ENCODE measurements around the gene FASTK. TPM values are rescaled to one million over a fixed set of nuclear protein-coding genes. Genes with fewer than 3 reads are reported as not detected.

The FASTK gene
- total and polyA plus RNA-seq, 2 donors (not counting 3 experiments of a cell fraction or from before 2014, with no cell fraction given) = 73.3 to 113 TPM

DNA sequence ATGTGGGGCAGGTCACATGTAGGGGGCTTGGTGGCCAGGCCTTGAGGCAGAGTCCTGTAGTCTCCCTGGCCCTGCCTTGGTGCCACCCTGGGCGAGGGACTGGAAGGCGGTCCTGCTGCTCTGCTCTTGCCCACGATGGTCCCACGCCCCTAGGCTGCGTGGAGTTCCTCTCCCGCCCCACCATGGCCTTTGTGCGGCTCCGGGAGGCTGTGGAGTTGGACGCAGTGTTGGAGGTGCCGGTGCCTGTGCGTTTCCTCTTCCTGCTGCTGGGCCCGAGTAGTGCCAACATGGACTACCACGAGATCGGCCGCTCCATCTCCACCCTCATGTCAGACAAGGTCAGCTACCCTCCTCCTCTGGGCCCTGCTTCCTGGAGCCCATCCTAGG, 10.0 kb downstream of the FASTK start:
- Histone ChIP-seq H3K4me2 (ENCODE audit: insufficient read depth, low read length) (no peak overlapping the region), H3K79me2 (ENCODE audit: control insufficient read depth, insufficient read depth, low read length) (no peaks in the 10 kb centered on the region), H4K20me1 (replicated peaks; ENCODE audit: control insufficient read depth, extremely low read depth, insufficient read depth, low read length) (no peaks in the 10 kb centered on the region), H3K9ac (replicated peaks; ENCODE audit: extremely low read depth, insufficient read depth, low read length) (no peak overlapping the region), H3K27me3 (ENCODE audit: control insufficient read depth in 2 of 2, insufficient read depth in 2 of 2, low read length in 2 of 2) (no peaks in the 10 kb centered on the region), H3K4me3 (replicated peaks in 1 of 3; ENCODE audit: insufficient read depth in 1 of 3, low read depth in 1 of 3, low read length in 3 of 3) (no peak overlapping the region), H3K36me3 (ENCODE audit: control insufficient read depth in 2 of 2, extremely low read depth in 1 of 2, insufficient read depth in 2 of 2, low read length in 2 of 2) (peaks cover 16 to 74% of the 10 kb centered on the region in 2 experiments), H3K27ac (ENCODE audit: insufficient read depth, low read depth, low read length) (no peak overlapping the region), H3K4me1 (ENCODE audit: control insufficient read depth, extremely low read depth, insufficient read depth, low read length) (no peaks in the 10 kb centered on the region), H2AFZ (ENCODE audit: low read depth, low read length) (no peak overlapping the region), H3K9me3 (replicated peaks; ENCODE audit: control insufficient read depth, insufficient read depth, low read length) (no peaks in the 10 kb centered on the region), H3K9me1 (replicated peaks; ENCODE audit: control insufficient read depth, extremely low read depth, insufficient read depth, low read length) (no peaks in the 10 kb centered on the region)
- no peak for FAIRE-seq
- intact Hi-C loops (cut with micrococcal nuclease) (no loop called here), dilution Hi-C loops (cut with MboI; ENCODE audit: extremely low pct_ligation_motif_present, low sequenced_read_pairs) (no loop called here)
- TF ChIP-seq GATA2 (IDR thresholded peaks at IDR 0.05; ENCODE audit: insufficient read depth, insufficient read length, low read depth, low read length) = no peak
- TF ChIP-seq POLR2A (IDR thresholded peaks at IDR 0.05; ENCODE audit: low read depth, low read length) = no peak
- TF ChIP-seq, protein P1, sequence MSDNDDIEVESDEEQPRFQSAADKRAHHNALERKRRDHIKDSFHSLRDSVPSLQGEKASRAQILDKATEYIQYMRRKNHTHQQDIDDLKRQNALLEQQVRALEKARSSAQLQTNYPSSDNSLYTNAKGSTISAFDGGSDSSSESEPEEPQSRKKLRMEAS (IDR thresholded peaks at IDR 0.05; ENCODE audit: insufficient read depth, insufficient read length) = no peak
- no peak for TF ChIP-seq POLR2AphosphoS5 (IDR thresholded peaks at IDR 0.05; ENCODE audit: insufficient read depth, low read depth, low read length)
- no peak for TF ChIP-seq FOS (IDR thresholded peaks at IDR 0.05; ENCODE audit: borderline replicate concordance, insufficient read depth, low read length)
- no peak for TF ChIP-seq EZH2 (IDR thresholded peaks at IDR 0.05; ENCODE audit: borderline replicate concordance, low read depth, low read length, severe bottlenecking)
- no peak for TF ChIP-seq JUN (IDR thresholded peaks at IDR 0.05; ENCODE audit: borderline replicate concordance, insufficient read depth, insufficient read length, low read depth)
- TF ChIP-seq, protein P2, sequence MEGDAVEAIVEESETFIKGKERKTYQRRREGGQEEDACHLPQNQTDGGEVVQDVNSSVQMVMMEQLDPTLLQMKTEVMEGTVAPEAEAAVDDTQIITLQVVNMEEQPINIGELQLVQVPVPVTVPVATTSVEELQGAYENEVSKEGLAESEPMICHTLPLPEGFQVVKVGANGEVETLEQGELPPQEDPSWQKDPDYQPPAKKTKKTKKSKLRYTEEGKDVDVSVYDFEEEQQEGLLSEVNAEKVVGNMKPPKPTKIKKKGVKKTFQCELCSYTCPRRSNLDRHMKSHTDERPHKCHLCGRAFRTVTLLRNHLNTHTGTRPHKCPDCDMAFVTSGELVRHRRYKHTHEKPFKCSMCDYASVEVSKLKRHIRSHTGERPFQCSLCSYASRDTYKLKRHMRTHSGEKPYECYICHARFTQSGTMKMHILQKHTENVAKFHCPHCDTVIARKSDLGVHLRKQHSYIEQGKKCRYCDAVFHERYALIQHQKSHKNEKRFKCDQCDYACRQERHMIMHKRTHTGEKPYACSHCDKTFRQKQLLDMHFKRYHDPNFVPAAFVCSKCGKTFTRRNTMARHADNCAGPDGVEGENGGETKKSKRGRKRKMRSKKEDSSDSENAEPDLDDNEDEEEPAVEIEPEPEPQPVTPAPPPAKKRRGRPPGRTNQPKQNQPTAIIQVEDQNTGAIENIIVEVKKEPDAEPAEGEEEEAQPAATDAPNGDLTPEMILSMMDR (IDR thresholded peaks at IDR 0.05; ENCODE audit: extremely low read depth in 1 of 2, insufficient read depth in 1 of 2, low read depth in 1 of 2, low read length in 2 of 2) = no peak
- no peak for TF ChIP-seq MYC (IDR thresholded peaks at IDR 0.05; ENCODE audit: low read depth, low read length)
- BruUV-seq (replicated peaks) = no TSS peak
- CTCF ChIA-PET = no interaction called here
- no peak for DNase-seq (ENCODE audit: low read depth, low spot score)
- POLR2A ChIA-PET = no interaction called here
